ENCODE measurements around the gene SOX30. TPM values are rescaled to one million over a fixed set of nuclear protein-coding genes. Genes with fewer than 3 reads are reported as not detected.

Gene SOX30
- total RNA-seq, 1 donor from 2014 or later: not detected

- no peak for TF ChIP-seq CTCF (IDR thresholded peaks at IDR 0.05; ENCODE audit: partially characterized antibody, unreplicated experiment)
- no peaks in the 10 kb centered on the region for H3K4me1 Mint-ChIP-seq (ENCODE audit: low read depth, unreplicated experiment)
- no peaks in the 10 kb centered on the region for H3K9me3 Mint-ChIP-seq (ENCODE audit: unreplicated experiment)
- no peak overlapping the region for H3K4me3 Mint-ChIP-seq (ENCODE audit: unreplicated experiment)
- no peak for DNase-seq
- H3K36me3 Mint-ChIP-seq (ENCODE audit: unreplicated experiment): peaks cover 9% of the 10 kb centered on the region
- no peak overlapping the region for H3K27ac Mint-ChIP-seq (ENCODE audit: unreplicated experiment)
- H3K27me3 Mint-ChIP-seq (ENCODE audit: unreplicated experiment): no peaks in the 10 kb centered on the region
These were observed 7.8 kb upstream of the SOX30 start for GRCh38 chr5:157659868-157660660.

- Mint-ChIP-seq H3K27ac (ENCODE audit: unreplicated experiment) (no peak overlapping the region), H3K9me3 (ENCODE audit: unreplicated experiment) (no peaks in the 10 kb centered on the region), H3K4me3 (ENCODE audit: unreplicated experiment) (no peak overlapping the region), H3K4me1 (ENCODE audit: low read depth, unreplicated experiment) (no peaks in the 10 kb centered on the region), H3K27me3 (ENCODE audit: unreplicated experiment) (no peaks in the 10 kb centered on the region), H3K36me3 (ENCODE audit: unreplicated experiment) (peaks cover 9% of the 10 kb centered on the region)
- TF ChIP-seq CTCF (IDR thresholded peaks at IDR 0.05; ENCODE audit: partially characterized antibody, unreplicated experiment): no peak
- no peak for DNase-seq
These were observed 6.7 kb upstream of the SOX30 start for GRCh38 chr5:157658893-157659292.

- DNase-seq: no peak
- H3K36me3 Mint-ChIP-seq (ENCODE audit: unreplicated experiment): peaks cover 16% of the 10 kb centered on the region
- peaks cover 2% of the 10 kb centered on the region for H3K9me3 Mint-ChIP-seq (ENCODE audit: unreplicated experiment)
- H3K27me3 Mint-ChIP-seq (ENCODE audit: unreplicated experiment): no peaks in the 10 kb centered on the region
- TF ChIP-seq CTCF (IDR thresholded peaks at IDR 0.05; ENCODE audit: partially characterized antibody, unreplicated experiment): no peak
- no peak overlapping the region for H3K4me3 Mint-ChIP-seq (ENCODE audit: unreplicated experiment)
- no peaks in the 10 kb centered on the region for H3K4me1 Mint-ChIP-seq (ENCODE audit: low read depth, unreplicated experiment)
- H3K27ac Mint-ChIP-seq (ENCODE audit: unreplicated experiment): no peak overlapping the region
These were observed 5.3 kb upstream of the SOX30 start for GRCh38 chr5:157657516-157657915.

DNA sequence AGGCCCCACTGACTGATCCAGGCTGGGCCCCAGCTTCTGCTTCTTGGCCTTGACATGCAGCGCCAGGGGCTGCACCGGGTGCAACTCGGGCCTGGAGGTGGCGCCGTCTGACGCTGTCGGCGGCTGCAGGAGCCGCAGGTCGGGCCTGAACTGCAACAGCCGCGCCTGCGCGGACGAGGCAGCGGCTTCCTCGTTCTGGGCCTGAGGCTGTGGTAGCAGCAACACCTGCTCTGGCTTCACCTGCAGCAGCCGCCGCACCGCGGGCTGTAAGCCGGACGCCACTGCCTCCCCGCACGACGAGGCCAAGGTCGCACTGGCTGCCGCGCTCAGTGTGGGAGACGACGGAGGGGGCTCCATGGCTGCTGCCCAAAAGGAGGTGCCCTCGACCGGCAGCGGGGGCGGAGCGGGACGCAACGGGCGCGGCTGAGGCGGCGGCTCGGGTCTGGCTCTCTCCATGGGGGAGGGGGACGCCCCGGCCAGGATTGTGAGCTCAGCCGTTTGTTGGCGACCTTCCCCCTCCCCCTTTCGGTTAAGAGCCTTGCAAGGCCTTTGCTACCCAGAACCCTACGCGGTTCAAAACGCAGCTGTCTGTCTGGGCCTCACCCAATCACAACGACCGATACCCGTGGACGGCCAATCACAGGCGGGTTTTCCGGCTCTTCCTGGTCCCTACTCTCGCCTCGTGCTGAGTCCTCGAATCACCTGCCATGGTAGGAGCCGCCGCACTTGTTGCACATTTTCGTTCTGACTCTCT, 438 bp downstream of the SOX30 start:
- Mint-ChIP-seq H3K36me3 (ENCODE audit: unreplicated experiment) (peaks cover 15% of the 10 kb centered on the region), H3K4me3 (ENCODE audit: unreplicated experiment) (peak overlapping the region; percentile 43), H3K27me3 (ENCODE audit: unreplicated experiment) (peaks cover 2% of the 10 kb centered on the region), H3K9me3 (ENCODE audit: unreplicated experiment) (peaks cover 6% of the 10 kb centered on the region), H3K27ac (ENCODE audit: unreplicated experiment) (no peak overlapping the region), H3K4me1 (ENCODE audit: low read depth, unreplicated experiment) (no peaks in the 10 kb centered on the region)
- peak; percentile 73 for DNase-seq
- TF ChIP-seq CTCF (IDR thresholded peaks at IDR 0.05; ENCODE audit: partially characterized antibody, unreplicated experiment): no peak
